Brain pericyte (primary cell): ENCODE data around the gene TUBGCP3.
A peak's percentile ranks its signal among the peaks of the same experiment; 100 is the strongest.

Experiments
- DNase-seq: peaks from one replicate; pipeline ENCODE4 v3.0.0-alpha.2; 2012; ENCODE audit warnings: low read depth, low spot score

The TUBGCP3 gene

DNA sequence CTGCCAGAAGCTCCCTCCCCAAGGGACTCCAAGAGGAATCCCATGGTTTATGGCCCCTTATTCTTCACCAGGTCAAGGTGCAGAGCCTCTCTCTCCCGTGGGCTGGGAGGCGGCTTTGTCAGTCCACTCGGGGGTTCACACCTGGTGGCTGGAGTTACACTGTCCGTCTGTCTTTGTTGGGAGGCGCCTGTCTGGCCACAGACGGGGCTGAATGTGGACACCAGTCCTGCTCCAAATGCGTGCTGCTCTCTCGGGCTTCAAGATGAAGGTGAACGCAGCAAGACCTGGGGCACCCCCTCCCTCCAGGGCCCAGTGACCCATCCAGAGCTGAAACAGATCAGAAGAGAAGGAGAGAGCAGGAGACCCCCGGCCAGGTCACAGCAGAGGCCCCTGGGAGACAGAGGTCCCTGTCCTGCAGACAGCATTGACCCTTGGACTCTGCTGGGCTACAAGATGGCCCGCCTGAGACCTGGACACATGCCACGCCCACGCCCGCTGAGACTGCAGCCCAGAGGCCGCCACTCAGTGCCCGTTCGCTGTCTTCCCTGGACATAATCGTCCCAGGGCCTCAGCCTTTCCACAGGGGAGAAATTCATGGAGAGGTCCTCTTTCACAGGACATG is 29.9 kb upstream of the TUBGCP3 start:
- no peak for DNase-seq

DNA sequence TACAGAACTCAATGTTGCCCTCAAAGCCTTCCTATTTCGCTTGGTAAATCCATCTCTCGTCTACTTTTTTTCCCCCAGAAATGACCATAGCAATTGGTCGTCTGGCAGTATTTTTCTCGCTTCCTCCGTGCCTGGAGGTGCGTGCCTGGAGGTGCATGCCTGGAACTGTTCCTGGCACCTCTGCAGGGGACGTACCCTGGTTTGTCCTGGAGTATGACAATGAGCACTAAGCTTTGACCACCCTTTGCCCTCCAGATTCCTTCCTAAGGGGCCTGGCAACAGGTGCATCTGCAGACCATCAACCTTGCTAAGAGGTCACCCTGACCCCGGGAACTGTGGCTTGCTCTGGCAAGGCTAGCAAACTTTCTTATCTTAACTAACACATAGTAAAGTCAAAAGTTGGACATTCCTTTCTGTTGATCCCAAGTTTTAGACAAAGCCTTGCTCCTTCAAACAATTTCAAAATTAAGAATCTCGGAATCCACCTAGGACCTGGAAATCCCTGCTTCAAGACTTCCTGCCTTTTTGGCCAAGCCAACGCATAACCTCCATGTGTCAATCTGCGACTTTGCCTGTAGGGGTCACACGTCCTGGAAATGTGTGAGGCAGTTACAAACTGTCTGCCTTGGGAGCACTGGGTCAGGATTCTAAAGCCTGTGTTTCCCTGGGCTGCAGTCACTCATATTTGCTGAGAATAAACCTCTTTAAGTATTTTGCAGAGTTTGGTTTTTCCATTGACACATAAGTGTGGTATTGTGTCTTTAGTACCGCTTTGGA is 28.8 kb upstream of the TUBGCP3 start:
- DNase-seq: no peak

DNA sequence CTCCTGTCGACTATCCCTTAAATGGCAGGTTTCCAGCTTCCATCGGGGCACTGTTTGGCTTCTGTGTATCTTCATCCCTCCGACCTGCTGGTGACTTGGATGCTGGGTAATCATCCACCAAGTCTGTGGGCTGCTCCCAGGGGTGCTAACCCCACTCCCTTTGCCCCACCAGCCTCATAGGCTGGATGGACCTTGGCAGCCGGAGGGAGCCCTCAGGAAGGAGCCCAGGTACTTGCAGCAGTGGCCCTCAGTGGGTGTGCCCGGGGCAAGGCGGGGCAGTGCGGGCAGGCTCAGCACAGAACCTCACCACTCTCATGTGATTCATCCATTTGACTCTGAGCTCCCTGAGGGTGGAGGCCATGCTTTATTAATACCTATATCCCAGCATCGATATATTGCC is 27.4 kb upstream of the TUBGCP3 start:
- no peak for DNase-seq

DNA sequence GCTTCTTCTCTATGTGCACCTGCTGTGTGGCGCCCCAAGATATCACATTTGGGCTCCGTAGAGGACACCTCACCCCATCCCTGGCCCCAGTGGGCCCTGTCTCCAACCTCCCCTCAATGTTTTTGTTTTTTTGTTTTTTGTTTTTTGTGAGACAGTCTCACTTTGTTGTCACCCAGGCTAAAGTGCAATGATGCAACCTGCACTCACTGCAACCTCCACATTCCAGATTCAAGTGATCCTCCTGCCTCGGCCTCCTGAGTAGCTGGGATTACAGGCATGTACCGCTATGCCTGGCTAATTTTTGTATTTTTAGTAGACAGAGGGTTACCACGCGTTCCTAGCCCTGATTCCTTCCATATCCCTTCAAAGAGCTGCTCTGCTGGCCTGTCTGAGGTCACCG is 26.9 kb upstream of the TUBGCP3 start:
- DNase-seq: no peak

DNA sequence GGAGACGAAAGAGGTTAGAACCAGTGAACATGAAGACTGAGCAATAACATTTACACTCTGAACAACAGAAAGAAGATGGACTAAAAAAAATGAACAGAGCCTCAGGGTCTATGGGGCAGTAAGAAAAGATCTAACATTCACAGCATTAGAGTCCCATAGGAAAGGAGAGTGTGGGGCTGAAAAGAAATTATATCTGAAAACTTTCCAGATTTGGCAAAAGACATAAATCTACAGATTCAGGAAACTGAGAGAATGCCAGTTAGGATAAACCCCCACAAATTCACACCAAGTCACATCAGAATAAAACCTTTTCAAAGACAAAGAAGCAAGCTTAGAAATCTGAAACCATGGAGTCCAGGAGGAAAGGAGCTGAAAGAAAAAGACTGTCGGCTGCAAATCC is 20.3 kb upstream of the TUBGCP3 start:
- DNase-seq: no peak

DNA sequence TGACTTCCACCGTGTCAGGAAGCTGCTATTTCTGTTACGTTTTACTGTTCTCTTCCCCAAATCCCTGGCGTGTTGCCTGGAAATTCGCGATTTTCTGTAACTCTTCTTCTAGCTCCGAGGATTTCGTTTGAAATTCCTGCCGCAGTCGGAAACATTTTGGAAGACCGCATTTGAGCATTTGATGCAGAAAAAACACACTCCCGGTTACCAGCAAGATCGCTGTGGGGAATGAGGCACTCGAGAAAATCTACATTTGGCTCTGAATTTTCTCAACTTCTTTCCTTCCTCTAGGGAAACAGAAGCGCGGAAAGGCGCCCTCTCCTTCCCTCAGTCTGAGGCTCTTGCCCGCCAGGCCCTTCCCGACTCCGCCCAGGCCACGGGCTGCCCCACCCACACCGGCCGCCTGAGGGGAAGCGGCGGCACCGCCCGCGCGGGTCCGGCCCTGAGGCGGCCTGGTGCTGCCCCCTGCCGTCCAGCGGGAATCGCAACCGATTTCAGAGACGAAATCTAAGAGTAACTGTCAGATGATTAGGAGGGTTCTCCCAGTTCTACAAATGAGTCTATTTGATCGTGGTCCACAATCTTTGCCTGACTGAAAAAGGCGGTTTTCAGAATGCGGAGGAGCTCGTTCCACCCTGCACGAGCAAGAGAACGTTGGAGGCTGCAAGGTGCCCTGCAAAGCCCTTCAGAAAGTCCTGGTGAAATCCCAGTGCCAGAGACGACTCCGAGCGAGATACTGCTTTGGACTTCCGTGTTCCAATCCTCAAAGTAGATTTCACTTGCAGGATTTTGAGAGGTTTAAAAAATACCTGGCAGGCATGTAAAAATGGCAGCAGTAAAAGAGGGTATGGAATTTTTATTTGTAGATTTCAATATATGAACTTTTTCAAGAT is 18.4 kb upstream of the TUBGCP3 start:
- DNase-seq: peak; percentile 55

DNA sequence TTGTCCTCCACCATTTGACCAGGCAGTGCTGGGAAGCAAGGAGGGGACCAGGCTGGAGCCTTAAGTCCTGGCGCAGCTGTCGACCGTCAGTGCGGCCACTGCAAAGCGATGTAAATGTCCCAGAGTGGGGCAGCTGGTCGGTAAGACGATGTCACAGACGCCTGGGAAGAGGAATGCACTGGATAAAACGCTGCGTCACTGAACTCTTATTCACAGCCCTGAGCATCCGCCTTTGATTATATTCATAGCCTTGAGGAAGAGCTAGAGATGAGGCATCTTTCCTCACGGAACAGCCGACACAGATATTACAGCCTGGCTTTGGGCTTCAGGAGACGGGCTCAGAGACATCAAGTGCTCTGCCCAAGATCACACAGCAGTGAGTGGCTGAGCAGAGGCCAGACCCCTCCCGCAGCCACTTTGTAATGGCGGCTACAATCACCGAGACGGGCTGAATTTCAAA is 17.6 kb upstream of the TUBGCP3 start:
- DNase-seq: no peak

DNA sequence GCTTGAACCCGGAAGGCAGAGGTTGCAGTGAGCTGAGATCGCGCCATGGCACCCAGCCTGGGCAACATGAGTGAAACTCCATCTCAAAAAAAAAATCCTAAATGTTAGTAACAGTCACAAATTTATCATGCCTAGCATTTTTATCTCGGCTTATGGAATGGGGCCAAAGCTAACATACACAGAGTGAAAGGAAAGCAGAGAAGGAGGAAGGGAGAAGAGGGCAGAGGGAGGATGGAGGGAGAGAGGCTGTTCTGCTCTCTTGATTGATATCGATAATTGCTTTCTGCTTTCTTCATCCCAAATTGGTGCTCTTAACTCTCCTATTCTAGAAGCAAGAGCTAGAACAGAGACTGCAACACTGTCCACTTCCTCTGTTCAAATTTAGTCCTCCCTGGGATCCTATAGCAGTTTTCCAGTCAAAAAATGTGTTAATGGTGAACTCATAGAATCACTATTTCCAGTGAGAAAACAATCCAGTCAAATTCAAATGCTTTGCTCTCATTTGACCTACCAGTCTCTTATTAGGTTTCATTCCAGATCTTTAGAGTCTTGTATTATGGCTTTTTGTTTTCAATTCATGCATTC is 15.8 kb upstream of the TUBGCP3 start:
- DNase-seq: no peak

DNA sequence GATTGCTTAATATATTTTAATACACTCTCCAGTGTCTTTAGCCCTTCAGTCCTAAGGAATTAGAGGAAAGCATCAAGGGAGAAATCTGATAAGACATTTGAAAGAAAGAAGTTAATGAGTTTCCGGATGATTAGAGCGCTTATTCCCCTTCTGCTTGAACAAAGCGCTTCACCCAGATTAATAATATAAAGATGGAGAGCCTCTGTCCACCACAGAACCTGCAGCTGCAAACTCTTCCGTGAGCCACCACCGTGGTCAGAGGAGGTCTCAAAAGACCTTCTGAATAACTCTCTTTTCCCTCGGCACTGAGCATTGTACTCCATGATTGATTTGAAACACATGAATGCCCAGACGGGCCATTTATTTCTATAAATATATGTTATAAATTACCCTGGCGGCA is 14.2 kb upstream of the TUBGCP3 start:
- no peak for DNase-seq

DNA sequence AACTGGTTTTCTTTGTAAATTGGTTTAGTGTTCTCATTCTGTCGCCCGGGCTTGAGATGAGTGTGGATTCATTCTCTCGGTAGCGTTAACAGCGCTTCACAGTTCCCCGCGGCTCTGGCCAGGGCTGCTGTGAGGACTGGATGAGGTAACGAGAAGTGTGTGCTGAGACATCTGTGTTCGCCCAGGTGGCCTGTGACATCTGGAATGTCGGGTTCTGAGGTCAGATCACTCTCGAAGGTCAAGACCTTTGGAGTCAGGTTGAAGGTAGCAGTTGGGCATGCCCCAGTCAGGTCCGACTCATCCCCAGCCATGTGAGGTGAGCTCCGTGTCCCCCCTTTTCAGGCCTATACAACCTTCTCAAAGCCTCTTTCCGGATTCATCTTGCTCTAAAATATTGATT is 13.4 kb upstream of the TUBGCP3 start:
- DNase-seq: no peak

DNA sequence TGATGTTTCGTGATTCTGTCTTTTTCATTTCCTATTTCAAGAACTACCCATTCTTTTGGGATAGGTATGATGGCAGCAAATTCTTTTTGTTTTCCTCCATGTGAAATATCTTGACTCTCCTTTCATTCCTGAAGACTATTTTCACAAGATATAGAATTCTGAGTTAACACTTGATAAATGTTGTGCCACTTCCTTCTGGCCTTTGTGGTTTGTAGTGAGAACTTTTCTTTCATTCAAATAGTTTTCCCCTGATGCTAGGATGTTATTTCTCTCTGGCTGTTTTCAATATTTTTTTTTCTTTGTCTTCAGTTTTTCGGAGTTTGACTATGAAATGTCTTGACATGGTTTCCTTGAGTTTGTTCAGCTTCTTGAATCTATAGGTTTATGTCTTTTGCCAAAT is 8.3 kb upstream of the TUBGCP3 start:
- no peak for DNase-seq

DNA sequence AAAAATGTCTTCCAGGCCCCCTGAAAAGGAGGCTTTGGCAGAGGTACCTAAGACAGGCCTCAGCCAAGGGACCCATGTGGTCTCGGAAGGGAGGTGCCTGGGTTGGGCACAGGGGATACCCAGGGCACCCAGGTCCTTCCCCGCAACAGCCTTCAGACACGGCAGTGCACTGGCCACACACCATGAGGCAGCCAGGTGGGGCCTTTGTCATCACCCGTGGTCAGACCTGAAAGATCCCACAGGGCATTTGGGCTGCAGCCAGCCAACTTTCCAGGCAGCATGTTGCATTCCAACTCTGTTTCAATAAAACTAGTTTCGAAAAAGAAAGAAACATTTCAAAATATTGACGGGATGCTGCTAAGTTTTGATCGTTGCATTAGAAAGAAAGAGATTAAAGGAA is 4.7 kb upstream of the TUBGCP3 start:
- DNase-seq: no peak

DNA sequence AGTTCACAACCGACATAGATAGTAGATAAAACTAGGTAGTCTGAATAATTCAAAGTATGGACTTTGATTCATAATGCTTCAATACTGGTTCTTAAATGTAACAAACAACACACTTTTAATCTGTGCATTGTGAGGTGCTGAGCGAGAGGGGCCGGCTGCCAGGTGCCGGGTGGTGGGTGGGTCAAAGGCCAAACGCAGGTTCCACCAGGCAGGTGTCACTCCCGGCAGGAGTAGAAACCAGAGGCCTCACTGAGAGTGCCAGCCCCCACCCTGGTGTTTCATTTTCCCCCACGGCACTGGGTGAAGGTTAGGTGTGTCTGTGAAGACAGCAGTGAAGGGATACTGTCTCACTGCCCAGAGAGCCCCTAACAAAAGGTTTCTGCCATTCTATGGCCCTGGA is 4.2 kb upstream of the TUBGCP3 start:
- no peak for DNase-seq

DNA sequence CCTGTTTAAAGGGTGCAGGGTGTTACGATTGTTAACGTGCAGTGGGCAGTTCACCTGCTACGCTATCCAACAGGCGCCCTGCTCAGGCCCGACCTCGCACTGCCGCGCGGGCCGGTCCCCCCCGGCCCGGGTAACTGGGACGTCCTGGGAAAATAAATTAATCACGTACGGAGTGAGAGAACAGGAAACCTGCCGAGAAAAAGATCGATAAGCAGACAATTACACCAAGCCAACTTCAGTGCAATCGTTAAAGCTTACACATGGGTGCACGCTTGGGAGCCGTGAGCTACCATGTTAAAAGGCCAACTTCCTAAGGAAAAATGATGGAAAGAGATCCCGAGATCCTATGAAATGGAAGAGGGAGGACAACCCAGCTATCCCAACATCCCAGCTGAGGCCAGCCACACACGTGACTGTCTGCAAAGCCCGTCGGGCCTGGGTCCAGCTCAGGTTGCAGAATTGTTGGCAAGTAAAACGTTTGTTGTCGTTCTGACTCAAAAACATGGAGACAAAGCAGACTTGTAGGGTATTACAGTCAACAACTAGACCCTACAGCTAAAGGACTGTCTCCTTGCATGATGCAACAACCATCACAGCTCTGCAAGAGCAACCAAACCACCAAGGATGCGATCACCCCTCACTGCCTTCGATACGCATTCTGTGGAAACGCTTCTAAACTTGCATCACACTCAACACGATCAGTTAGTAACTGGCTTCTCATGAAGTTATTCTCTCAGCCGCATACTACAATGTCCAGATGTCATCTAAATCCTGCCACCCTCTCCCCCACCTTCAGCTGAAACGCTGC is 741 bp upstream of the TUBGCP3 start:
- no peak for DNase-seq

DNA sequence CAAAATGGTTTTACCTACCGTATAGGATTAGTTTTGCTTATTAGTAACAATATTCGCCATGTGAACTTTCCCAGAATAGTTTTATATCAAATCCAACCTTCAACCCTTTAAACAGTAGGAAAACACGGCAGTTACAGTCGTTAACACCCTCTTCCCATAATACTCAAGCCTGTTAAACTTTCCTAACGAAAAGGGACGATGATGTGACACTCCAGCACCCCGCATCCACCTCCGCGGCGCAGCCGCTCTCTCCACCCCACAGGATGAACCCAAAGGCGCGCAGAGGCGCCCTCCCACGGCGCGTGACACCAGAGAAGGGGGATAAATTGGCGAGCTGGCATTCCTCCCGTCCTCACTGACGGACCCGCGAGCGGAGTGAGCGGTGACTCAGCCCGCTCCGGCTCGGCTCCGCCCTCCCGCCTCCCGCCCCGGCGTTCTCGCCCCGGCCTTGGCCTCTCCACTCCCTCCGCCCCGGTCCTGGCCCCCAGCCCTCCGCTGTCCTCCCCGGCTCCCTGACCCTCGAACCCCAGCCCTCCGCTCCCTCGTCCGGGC is 665 bp downstream of the TUBGCP3 start:
- DNase-seq: peak; percentile 30

DNA sequence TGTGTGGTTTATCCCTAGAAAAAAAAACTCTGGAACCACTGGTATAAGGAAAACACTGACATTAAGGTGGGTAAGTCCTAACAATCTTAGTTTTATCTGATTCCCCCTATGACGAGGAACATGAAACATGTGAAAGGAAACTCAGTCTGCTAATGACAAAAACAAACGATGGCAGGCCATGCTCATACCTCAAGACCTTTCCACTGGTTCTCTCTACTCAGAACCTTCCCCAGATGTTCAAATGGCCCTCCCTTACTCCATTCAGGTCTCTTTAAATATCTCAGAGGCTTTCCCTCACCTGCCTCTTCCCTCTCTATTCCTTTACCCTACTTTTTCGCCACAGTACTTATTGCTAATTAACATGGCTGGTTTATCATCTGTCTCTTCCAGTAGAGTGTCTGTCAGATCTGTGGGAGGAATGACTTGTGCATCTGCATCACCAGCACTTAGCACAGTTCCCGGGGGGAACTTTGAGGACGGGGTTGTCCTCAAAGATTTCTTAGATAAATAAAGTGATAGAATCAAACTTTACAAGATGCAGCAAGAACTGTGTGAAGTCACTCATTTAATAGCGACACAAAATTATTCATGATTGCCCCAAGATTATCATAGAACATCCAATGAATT is 1.5 kb downstream of the TUBGCP3 start:
- DNase-seq: no peak

DNA sequence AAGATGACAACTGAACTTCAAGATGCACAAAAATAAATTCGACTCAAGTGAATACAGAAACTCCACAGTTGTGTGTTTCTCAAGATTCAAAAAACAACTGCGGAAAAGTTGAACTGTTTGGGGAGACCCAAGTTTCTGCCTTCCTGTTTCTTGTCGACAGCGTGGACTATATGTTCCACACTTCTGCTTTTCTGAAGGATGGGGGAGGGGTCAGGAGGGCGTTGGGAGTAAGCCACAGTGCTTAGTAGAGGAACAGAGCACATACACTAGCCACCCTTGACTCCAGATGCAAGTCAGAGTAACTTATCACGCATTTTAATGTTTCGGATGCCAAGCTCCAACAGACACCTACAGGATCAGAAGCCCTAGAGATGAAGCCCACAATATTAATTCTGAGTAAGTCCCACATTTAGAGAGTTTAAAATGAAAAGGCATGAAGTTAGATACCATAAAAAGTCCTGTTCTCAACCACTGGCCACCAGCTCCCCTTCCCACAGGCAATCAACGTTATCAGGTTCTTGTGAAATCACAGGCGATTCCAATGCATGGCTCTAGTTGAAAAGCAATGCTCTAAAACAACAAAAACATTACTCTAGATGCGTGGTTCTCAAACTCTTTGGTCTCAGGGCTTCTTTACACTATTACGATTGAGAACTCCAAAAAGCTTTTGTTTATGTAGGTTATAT is 4.2 kb downstream of the TUBGCP3 start:
- DNase-seq: no peak

DNA sequence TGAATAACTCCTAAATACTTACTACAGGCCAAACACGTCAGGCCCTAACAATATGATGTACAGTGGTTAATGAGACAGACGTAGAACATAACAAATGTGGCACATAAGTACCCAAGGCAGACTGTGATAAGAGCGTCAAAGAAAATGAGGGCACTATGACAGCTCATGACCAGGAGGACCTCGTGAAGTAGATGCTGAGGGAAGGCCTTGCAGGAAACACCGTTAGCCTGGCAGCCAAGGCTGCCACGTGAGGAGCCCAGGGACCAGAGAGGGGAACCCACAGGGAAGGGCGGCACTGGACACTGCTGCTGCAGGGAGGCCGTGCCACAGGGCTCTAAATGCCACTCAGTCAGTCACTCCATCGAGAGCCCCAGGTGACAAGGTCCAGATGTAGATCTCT is 5.7 kb downstream of the TUBGCP3 start:
- DNase-seq: no peak

DNA sequence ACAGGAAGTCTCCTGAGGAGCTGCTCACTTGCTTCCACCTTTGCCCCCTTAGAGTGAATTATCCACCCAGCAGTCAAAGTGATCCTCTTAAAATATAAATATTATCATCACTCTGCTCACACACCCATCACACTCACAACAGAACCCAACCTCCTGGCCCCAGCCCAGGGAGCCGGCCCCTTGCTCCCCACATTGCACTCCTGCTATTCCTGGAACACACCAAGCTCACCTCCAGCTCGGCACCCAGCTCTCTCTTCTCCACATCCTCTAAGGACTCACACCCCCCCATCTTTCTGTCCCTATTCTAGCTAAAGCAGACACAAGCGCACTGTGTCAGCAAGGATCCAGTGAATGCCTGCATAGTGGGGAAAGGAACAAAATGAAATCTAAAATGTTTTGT is 7.0 kb downstream of the TUBGCP3 start:
- DNase-seq: no peak

DNA sequence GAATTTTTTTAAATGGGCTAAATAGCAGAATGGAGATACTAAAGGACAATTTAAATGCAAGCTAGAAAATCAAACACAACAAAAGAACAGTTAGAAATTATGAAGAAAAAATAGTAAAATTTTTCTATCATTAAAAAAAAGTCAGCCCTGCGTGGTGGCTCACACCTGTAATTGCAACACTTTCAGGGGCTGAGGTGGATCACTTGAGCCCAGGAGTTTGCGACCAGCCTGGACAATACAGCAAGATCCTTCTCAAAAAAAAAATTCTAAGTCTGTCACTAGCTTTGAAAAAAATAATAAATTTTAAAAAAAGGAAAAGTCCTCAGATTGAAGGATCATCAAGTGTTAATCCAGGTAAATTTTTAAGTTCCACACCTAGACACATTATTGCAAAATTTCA is 7.7 kb downstream of the TUBGCP3 start:
- DNase-seq: no peak
